ENCODE data around the gene SH3BP5. TPM values are rescaled to one million over a fixed set of nuclear protein-coding genes. Genes with fewer than 3 reads are reported as not detected.
A peak's percentile ranks its signal among the peaks of the same experiment; 100 is the strongest.

Gene SH3BP5
- total and polyA plus RNA-seq, 2 donors (not counting 1 experiment from before 2014, with no cell fraction given): 76.6 to 92.3 TPM

- H3K36me3 ChIP-seq (replicated peaks in 1 of 2; ENCODE audit: control extremely low read depth in 1 of 2, control insufficient read depth in 1 of 2, extremely low read depth in 1 of 2, insufficient read depth in 2 of 2, low read length in 1 of 2): peaks cover 1 to 9% of the 10 kb centered on the region in 2 experiments
- Mint-ChIP-seq H3K27me3 (no peaks in the 10 kb centered on the region), H3K4me1 (peaks cover 89% of the 10 kb centered on the region), H3K4me3 (peak overlapping the region; percentile 28), H3K9me3 (ENCODE audit: insufficient read depth) (peaks cover 2% of the 10 kb centered on the region), H3K27ac (peak overlapping the region; percentile 56)
- H3K9me3 ChIP-seq (ENCODE audit: control extremely low read depth in 1 of 3, control insufficient read depth in 2 of 3, insufficient read depth in 1 of 3, low read length in 2 of 3): peaks cover 0 to 7% (median 0%) of the 10 kb centered on the region in 3 donors
- no peak for DNase-seq
- peak overlapping the region; percentile 44 for H3K4me2 ChIP-seq (replicated peaks; ENCODE audit: low read depth, low read length, poor library complexity, severe bottlenecking)
- no peaks in the 10 kb centered on the region for H3K27me3 ChIP-seq (replicated peaks in 1 of 4; ENCODE audit: control extremely low read depth in 1 of 4, control insufficient read depth in 3 of 4, insufficient read depth in 4 of 4, low read length in 3 of 4)
- no peak overlapping the region for H3K4me3 ChIP-seq (ENCODE audit: control extremely low read depth in 1 of 5, extremely low read depth in 1 of 5, insufficient read depth in 1 of 5, low read depth in 2 of 5, low read length in 4 of 5)
- intact Hi-C loops (cut with micrococcal nuclease): no loop called here
- TF ChIP-seq EZH2 (IDR thresholded peaks at IDR 0.05; ENCODE audit: borderline replicate concordance, insufficient read depth, low read depth, low read length, poor library complexity, severe bottlenecking) (no peak), CTCF (IDR thresholded peaks at IDR 0.05) (no peak)
- ChIA-PET POLR2A (interaction anchor here (0.7 kb wide), 1 partner anchor 21 kb away, joined by 6 read pairs; no protein-coding TSS in a partner anchor), CTCF (interaction anchor here (0.7 to 3.9 kb wide), 10 partner anchors 9 to 129 kb away, joined by 3 to 26 read pairs (median 4); partner anchors contain the start of gene SH3BP5)
- no peak for ATAC-seq (ENCODE audit: low read depth)
- H3K4me1 ChIP-seq (ENCODE audit: control insufficient read depth in 2 of 2, insufficient read depth in 2 of 2, low read length in 2 of 2): peaks cover 86 to 93% of the 10 kb centered on the region in 2 donors
- H3K9ac ChIP-seq (ENCODE audit: low read length): no peak overlapping the region
- WGBS (ENCODE audit: insufficient coverage): 72% methylated on average over 11 of the region's 11 CpGs
- no peak overlapping the region for H3K27ac ChIP-seq (ENCODE audit: low read length in 2 of 2)
- no peak overlapping the region for H2AFZ ChIP-seq (ENCODE audit: insufficient read depth, low read depth, low read length, poor library complexity, severe bottlenecking)
- peaks cover 70% of the 10 kb centered on the region for H3K79me2 ChIP-seq (ENCODE audit: control insufficient read depth, insufficient read depth, low read length)
- peaks cover 98% of the 10 kb centered on the region for H4K20me1 ChIP-seq (ENCODE audit: control insufficient read depth, insufficient read depth, low read length, poor library complexity, severe bottlenecking)
These were observed 56.2 kb downstream of the SH3BP5 start for GRCh38 chr3:15276028-15276724.

GRCh38 chr3:15273227-15273626 lies 59.2 kb downstream of the SH3BP5 start:
- Histone ChIP-seq H3K27me3 (replicated peaks in 1 of 4; ENCODE audit: control extremely low read depth in 1 of 4, control insufficient read depth in 3 of 4, insufficient read depth in 4 of 4, low read length in 3 of 4) (no peaks in the 10 kb centered on the region), H3K36me3 (replicated peaks in 1 of 2; ENCODE audit: control extremely low read depth in 1 of 2, control insufficient read depth in 1 of 2, extremely low read depth in 1 of 2, insufficient read depth in 2 of 2, low read length in 1 of 2) (peaks cover 8 to 28% of the 10 kb centered on the region in 2 experiments), H2AFZ (ENCODE audit: insufficient read depth, low read depth, low read length, poor library complexity, severe bottlenecking) (no peak overlapping the region), H3K9me3 (ENCODE audit: control extremely low read depth in 1 of 3, control insufficient read depth in 2 of 3, insufficient read depth in 1 of 3, low read length in 2 of 3) (peaks cover 0 to 7% (median 0%) of the 10 kb centered on the region in 3 donors), H3K27ac (ENCODE audit: low read length in 2 of 2) (peak overlapping the region in 1 of 2 donors; percentile 43), H3K79me2 (ENCODE audit: control insufficient read depth, insufficient read depth, low read length) (peaks cover 66% of the 10 kb centered on the region), H4K20me1 (ENCODE audit: control insufficient read depth, insufficient read depth, low read length, poor library complexity, severe bottlenecking) (peaks cover 98% of the 10 kb centered on the region), H3K4me2 (replicated peaks; ENCODE audit: low read depth, low read length, poor library complexity, severe bottlenecking) (peak overlapping the region; percentile 56), H3K4me1 (ENCODE audit: control insufficient read depth in 2 of 2, insufficient read depth in 2 of 2, low read length in 2 of 2) (peaks cover 89 to 99% of the 10 kb centered on the region in 2 donors), H3K9ac (ENCODE audit: low read length) (no peak overlapping the region), H3K4me3 (ENCODE audit: control extremely low read depth in 1 of 5, extremely low read depth in 1 of 5, insufficient read depth in 1 of 5, low read depth in 2 of 5, low read length in 4 of 5) (no peak overlapping the region)
- WGBS (ENCODE audit: insufficient coverage): 56% methylated on average over 3 of the region's 5 CpGs
- TF ChIP-seq CTCF (IDR thresholded peaks at IDR 0.05) (no peak), EZH2 (IDR thresholded peaks at IDR 0.05; ENCODE audit: borderline replicate concordance, insufficient read depth, low read depth, low read length, poor library complexity, severe bottlenecking) (no peak)
- DNase-seq: peak; percentile 59
- ATAC-seq (ENCODE audit: low read depth): no peak
- no peak overlapping the region for H3K4me3 Mint-ChIP-seq
- peaks cover 83% of the 10 kb centered on the region for H3K4me1 Mint-ChIP-seq
- H3K9me3 Mint-ChIP-seq (ENCODE audit: insufficient read depth): peaks cover 2% of the 10 kb centered on the region
- peak overlapping the region; percentile 84 for H3K27ac Mint-ChIP-seq
- POLR2A ChIA-PET: interaction anchor here (0.9 to 1.7 kb wide), 3 partner anchors 18 to 88 kb away, joined by 3 to 4 read pairs (median 3); no protein-coding TSS in a partner anchor
- intact Hi-C loops (cut with micrococcal nuclease): no loop called here
- CTCF ChIA-PET: interaction anchor here (1.8 to 10.5 kb wide), 3 partner anchors 22 to 57 kb away, joined by 5 to 221 read pairs (median 9); partner anchors contain the start of gene SH3BP5
- no peaks in the 10 kb centered on the region for H3K27me3 Mint-ChIP-seq

All from B cell (primary cell).